HG03095 (cell line): ENCODE measurements around the gene JAG2.

Experiments used
- ATAC-seq: cut with Tn5 transposase; IDR thresholded peaks from one replicate; pipeline ENCODE4 v1.9.1; 2021; ENCODE audit warnings: moderate library complexity; ENCODE audit not compliant: unreplicated experiment

Gene JAG2

DNA sequence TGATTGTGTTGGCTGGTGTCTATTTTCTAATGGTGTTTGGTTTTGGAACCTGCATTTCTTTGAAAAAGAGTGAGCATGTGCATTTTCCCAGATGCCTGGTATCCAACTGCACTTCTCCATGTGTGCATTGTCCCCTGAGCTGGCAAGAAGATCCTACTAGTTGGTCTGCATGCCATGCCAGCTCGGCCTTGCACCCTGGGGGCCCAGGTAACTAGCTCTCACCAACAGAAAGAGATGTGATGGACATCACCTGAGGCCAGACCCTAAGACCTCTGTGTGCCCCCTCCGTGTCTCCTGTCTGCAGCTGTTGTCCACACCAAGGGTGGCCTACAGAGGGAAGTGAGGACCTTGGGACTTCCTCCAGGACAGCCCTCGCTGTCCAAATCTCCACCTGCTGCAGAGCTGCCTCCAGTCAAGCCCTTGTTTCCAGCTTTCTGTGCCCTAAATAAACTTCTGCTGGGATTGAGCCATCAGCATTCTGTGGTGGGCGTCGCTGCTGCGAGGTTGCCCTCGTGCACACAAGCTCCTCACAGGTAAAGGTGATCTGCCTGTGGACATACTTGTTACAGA lies 73.3 kb downstream of the JAG2 start:
- ATAC-seq, result no peak

DNA sequence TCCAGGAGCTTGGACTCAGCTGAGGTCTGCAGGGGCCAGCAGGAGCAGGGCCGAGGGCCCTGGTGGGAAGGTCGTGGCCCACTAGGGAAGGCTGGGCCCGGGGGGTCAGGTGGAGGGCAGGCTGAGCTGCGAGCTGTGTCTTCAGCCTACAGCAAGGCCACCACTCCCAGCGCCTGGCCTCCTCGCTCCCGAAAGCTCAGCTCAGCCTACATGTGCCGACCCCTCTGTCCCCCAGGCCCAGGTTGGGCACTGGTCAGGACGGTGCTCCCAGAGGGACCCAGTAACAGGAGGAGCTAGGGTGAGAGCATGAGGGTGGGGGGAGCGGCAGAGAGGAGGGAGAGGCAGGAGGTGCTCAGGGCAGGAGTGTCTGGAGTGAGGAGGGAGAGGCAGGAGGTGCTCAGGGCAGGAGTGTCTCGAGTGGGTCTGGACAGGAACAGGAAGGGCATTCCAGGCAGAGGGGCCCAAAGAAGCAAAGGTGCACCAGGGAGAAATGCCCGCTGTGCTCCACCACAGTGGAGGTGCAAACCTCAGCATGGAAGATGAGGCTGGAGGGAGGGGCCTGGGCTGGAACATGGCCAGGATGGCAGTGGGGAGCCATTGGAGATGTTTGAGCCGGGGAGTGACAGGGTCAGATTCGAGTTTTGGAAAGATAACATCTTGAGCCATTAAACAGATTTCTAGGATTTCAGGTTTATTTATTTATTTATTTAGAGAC lies 74.2 kb downstream of the JAG2 start:
- no peak for ATAC-seq

DNA sequence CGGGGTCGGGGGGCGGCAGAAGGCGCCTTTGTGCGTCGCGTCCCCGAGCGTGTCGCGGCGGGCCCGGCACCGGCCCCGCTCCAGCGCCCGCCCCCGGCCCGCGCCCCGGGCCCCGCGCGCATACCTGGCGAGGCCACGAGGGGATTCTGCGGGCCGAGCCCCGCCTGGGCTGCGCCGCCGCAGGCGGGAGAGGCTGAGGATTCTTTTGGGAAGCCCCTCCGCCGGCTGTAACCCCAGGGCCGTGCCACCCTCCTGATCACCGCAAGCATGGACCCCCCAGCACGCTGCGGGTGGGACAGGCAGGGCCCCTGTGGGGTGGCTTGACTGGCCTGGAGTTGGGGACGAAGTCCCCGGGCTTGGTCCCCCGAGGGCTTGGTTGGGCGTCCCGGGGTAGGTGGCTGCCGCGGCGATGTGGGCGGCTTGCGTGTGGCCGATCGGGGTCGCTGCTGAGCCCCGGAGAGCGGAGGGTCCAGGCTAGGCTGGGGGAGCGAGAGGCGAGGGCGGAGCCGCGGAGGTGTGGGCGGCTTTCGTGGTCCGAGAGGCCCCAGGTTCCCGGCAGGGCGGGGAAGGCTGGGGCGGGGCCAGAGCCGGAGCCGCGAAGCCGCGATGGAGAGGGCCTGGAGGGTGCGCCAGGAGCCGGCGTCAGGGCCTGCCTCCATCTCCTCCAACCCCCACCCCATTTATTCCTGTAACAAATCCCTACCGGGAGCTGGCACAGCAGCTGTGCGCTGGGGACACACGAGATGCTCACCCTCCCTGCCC lies 75.0 kb downstream of the JAG2 start:
- peak; percentile 54 for ATAC-seq

DNA sequence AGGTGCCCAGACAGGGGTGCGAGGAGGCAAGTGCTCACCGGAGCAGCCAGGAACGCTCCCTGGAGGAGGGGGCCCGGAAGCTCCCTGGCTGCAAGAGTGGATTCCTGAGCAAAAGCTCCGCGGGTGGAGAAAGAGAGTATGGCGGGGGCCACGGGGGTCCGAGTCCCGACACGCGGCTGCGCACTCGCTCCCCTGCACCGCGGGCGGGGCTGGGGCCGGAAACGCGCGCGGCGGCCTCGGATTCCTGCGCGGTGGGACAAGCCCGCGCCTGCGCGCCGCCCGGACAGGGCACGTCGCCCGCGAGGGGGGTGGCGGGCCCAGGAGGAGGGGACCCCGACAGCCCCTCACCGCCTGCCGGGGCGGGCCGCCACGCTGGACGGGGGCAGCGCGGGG lies 75.5 kb downstream of the JAG2 start:
- ATAC-seq, result peak; percentile 21

DNA sequence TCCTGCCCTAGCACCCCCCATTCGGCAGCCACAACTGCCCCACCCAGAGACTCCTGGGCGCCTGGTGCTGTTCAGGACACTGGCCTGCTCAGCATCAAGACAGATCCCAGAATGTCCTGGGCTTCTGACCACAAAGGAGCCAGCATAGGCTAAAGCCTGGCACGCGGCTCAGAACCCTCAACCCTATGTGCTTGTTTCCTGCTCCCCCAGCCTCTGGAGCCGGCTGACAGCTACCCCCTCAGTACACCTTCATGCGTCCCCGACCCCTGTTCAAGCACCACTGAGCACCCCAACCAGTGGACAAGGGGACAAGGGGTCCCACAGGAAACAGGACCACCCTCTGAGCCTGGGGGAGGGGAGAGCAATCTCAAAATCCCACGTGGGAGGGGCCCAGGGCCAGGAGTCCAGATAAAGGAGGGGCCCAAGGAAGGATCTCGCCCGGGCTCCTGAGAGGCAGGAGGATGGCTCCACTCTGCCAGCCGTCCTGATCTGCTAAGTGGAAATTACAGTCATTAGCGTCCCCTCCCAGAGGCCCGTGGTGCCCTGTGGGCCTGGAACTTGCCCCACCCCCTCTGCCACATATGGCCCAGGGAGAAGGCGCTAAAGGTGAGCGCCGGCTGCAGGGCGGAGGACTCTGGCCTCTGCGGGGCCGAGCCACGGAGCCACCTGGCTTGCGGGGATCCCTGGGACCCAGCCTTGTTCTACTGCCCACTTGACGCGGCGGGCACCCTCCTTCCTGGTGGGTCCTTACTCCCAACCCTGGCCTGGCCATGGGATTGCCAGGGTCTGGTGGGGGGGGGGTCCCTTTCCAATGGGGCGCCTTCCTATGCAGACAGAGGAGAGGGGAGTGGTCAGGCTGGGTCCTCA lies 76.2 kb downstream of the JAG2 start:
- no peak for ATAC-seq

DNA sequence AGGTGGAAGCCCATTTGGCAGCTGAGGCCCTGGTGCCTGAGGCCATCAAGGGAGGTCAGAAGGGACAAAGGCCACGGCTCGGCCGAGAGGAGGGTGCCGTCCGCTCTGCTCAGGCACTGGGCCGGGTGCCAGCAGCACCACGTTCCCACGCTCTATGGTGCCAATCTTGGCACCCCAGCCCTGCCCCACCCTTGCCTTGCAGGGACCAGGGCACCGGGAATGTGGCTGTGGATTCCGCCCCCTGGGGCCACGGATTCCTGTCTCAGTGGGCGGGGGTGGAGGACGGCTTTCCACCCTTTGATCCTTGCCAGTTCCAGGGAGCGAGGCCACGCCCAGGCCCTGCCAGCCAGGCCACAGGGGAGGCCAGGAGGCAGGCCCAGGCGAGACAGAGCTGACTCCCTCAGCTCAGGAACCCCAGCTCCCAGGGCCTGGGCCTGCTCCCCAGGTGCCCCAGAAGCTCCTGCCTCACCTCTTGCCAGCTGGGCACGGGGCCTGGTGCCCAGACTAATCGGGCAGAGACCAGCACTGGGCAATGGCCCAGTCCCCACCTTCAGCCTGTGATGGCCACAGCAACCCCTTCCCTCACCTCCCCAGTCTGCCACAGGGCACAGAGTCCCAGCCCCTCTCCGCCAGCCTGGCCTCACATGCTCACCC lies 76.9 kb downstream of the JAG2 start:
- ATAC-seq, result no peak

DNA sequence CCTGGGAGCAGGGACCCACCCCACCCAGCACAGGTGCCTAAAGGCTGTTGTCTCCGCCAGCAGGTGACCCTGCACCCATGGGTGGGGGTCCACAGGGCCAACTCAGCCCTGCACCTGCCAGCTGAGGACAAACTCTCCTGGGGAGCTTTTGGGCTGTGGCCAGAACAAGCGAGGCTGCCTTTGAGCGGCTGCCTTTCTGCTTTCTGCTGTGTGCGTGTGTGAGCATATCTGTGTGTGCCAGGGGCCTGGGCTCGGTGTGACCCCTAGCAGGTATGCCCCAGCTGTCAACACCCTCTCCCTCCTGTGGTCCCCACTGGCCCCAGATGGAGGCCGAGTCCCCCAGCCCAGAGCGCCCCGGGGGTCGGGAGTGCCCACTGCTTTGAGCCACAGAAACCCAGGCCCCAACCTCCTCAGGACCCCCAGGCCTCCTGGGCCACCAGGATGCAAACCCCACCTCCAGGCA lies 77.5 kb downstream of the JAG2 start:
- ATAC-seq, result no peak
